NCI-H446 (cell line): ENCODE measurements around the gene XK.
"Not testable (repeated sequence)": the region's sequence is repeated elsewhere in the genome, so short reads cannot be mapped to it uniquely, and the experiment has no call there.

Experiments used
- DNase-seq, 2 experiments: peaks; one replicate each; lab custom pipeline; 2025; lab: John Stamatoyannopoulos, UW

The XK gene

DNA sequence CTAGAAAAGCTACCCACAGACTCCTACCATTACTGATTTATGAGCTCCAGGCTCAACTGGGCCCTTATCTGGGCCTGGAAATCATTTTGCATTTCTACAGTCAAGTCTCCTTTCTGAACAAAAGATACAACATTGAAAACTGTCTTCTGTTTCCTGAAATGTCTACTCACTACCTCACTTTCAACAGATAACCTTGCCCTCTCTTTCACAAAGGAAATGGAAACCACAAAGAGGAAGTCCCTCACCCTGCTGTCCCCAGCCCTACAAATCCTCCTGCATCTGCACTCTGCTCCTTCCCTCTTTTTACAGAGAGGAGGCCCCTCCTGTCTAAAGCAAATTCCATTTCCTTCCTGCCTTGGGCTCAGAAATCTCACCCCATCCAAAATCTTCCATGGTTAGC lies 69.4 kb downstream of the XK start:
- DNase-seq: no peak

GRCh38 chrX:37757082-37757481 lies 71.5 kb downstream of the XK start:
- no peak for DNase-seq

DNA sequence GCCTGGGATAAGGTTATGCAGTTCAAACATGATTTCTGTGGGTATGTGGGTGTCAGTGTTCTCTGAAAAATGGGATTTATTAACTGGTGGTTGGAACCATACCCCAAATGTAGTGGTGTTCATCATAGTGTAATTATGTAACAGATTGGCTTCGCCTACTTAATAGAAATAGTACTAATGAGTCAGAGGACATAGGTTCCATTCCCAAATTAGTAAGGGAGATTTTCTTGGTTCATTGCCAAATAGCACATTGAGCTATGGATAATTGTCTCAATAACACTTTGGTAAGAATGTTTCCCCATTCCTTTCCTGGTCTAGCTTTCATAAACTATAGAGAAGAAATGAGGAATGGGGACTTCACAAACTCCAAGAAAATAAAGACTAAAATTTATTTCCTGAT lies 73.8 kb downstream of the XK start:
- DNase-seq: no peak

DNA sequence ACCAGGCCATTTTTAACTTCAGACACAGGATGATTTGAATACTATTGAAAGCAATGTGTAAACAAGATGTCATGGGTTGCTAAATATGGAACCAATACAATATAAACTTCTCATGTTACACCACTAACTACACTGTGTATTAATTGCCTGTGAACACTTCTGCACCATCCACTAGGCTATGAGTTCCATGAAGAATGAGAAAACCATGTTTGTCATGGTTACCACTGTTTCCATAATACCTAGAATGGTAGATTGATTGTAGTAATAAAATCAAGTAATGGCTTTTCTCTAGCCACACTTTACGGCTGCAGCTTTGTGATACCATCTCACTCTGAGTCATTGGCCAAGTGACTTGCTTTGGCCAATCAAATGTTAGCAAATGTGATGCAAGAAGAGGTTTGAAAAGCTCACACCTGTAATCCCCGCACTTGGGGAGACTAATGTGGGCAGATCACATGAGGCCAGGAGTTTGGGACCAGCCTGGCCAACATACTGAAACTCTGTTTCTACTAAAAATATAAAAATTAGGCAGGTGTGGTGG lies 74.4 kb downstream of the XK start:
- DNase-seq: no peak

GRCh38 chrX:37763400-37763799 lies 77.8 kb downstream of the XK start:
- no peak for DNase-seq

- no peak for DNase-seq
Measured at GRCh38 chrX:37765507-37765906, 79.9 kb downstream of the XK start.

DNA sequence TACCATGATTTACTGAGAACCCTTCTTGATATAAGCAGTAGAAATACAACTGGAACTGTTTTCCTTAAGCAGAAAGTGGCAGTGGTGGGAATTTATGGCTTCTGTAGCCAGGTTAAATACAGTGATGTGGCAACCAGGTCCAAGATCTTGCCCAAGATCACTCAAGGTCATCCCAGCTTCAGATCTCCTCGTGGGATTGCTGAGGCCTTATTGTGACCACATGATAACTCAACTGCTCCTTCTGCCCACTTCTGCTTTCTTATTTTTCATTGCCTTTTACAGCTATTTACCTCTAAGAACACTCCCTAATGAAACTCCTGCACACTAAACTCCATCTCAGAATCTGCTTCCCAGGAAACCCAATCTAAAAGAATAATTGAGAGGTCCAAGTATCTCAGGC lies 81.8 kb downstream of the XK start:
- DNase-seq: no peak

DNA sequence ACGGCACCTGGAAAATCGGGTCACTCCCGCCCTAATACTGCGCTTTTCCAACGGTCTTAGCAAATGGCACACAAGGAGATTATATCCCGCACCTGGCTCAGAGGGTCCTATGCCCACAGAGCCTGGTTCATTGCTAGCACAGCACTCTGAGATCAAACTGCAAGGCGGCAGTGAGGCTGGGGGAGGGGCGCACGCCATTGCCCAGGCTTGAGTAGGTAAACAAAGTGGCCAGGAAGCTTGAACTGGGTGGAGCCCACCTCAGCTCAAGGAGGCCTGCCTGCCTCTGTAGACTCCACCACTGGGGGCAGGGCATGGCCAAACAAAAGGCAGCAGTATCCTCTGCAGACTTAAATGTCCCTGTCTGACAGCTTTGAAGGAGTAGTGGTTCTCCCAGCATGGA lies 83.3 kb downstream of the XK start:
- not testable (repeated sequence) for DNase-seq

GRCh38 chrX:37776283-37776986 lies 90.8 kb downstream of the XK start:
- no peak for DNase-seq

- DNase-seq: no peak
Measured at GRCh38 chrX:37776987-37777325, 91.4 kb downstream of the XK start.

- no peak for DNase-seq
Measured at GRCh38 chrX:37779857-37780256, 94.3 kb downstream of the XK start, which contains the start of gene CYBB. CYBB (plus strand) TSS chrX:37780059; CDS start chrX:37780078, 19 bp downstream.

DNA sequence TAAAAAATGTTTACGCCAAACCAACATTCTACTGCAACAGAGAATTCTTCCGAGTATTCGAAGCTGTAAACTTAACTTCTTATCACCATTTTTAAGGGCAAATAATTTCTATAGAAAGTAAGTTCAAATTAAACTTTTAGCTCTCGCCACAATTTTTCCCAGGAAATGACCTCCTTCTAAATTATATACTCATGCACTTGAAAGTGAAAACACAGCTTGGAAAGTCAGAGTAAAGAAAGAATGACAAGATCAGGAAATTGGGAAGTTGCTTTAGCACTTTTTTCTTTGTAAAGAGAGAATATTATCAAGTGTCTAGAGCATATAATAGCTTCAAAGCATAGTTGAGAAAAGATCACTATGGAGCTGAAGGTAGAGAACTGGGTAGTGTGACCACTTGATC lies 95.5 kb downstream of the XK start:
- DNase-seq: no peak
